HL-60 (cell line): ENCODE measurements around the gene MCF2L2.

ENCODE experiments used
- DNase-seq, 2 experiments: peaks; one replicate each; pipeline ENCODE4 v3.0.0-alpha.2; 2010 to 2020; ENCODE audit warnings: low read depth in 1 of 2, low spot score in 1 of 2
- H3K27ac ChIP-seq: fragments of 250-450 bp; sonication (Bioruptor Pico); replicated peaks from 2 replicates; pipeline ENCODE4 v1.5.1; 2020; ENCODE audit warnings: mild to moderate bottlenecking, moderate library complexity
- H3K27me3 ChIP-seq: fragments of 250-450 bp; sonication (Bioruptor Pico); 2 replicates; pipeline ENCODE4 v1.5.1; 2021; ENCODE audit warnings: mild to moderate bottlenecking, moderate library complexity; ENCODE audit not compliant: insufficient read depth, poor library complexity, severe bottlenecking
- H3K4me3 ChIP-seq: replicated peaks from 2 replicates; pipeline ENCODE4 v1.5.1; 2011; ENCODE audit warnings: mild to moderate bottlenecking, control low read depth, low read length; ENCODE audit not compliant: insufficient read depth
- GABPA ChIP-seq: IDR thresholded peaks from 2 replicates; pipeline ENCODE4 v1.6.1; 2012; ENCODE audit warnings: low read depth
- POLR2AphosphoS5 ChIP-seq: IDR thresholded peaks from 2 replicates; pipeline ENCODE4 v1.6.1; 2012; ENCODE audit warnings: low read depth
- SPI1 ChIP-seq: IDR thresholded peaks from 2 replicates; pipeline ENCODE4 v1.6.1; 2012; ENCODE audit warnings: low read depth, mild to moderate bottlenecking, borderline replicate concordance
- TF ChIP-seq, protein P1 (sequence below): IDR thresholded peaks from one replicate; pipeline ENCODE4 v1.5.1; 2011; ENCODE audit warnings: low read length, control low read depth, inconsistent platforms; ENCODE audit not compliant: insufficient read depth
- TF ChIP-seq, protein P2 (sequence below): IDR thresholded peaks from 2 replicates; pipeline ENCODE4 v1.6.1; 2012; ENCODE audit warnings: low read depth; ENCODE audit not compliant: insufficient replicate concordance

MCF2L2 gene

DNA sequence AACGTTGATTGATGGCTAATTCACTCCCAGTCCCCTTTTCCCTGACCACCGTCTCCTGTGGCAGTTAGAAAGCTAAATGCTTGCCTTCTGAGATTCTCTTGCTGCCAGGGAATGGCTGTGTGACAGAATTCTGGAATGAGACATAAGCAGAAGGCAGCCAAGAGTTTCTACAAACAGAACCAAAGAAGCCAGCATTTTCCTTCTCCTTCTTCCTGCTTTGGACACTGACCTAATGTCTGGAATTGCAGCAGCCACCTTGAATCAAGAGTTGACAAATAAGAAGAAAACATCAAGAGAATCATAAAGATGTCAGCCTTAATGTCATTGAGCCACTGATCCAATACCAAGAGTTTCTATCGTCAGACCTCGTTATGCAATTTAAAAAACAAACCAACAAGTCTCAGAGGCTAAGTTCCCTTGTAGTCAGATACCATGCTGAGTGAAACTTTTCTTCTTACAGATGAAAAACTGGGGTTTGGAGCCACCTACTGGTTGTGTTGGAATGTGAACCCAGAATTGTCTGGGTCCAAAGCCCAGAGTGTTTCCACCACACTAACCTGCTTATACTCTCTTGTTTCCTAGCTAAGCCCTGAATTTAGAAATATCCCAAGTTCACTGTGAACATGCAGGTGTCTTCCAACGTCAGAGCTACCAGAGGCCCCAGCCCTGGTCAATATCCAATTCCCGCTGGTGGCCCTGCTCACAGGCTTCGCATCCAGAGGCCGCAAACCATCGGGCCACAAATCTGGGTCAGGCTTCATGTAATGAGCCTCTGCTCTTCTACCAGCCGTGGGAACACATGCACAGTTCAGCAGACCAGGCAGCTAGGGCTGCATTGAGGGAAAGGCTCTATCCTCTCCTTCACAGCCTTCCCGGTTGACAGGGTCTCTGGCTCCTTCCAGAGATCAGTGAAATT lies 42.5 kb downstream of the MCF2L2 start:
- Histone ChIP-seq H3K27ac (no peak overlapping the region), H3K27me3 (no peaks in the 10 kb centered on the region), H3K4me3 (no peak overlapping the region)
- peak; percentile 61 to 68 for DNase-seq
- TF ChIP-seq POLR2AphosphoS5 = no peak
- TF ChIP-seq, protein P1, sequence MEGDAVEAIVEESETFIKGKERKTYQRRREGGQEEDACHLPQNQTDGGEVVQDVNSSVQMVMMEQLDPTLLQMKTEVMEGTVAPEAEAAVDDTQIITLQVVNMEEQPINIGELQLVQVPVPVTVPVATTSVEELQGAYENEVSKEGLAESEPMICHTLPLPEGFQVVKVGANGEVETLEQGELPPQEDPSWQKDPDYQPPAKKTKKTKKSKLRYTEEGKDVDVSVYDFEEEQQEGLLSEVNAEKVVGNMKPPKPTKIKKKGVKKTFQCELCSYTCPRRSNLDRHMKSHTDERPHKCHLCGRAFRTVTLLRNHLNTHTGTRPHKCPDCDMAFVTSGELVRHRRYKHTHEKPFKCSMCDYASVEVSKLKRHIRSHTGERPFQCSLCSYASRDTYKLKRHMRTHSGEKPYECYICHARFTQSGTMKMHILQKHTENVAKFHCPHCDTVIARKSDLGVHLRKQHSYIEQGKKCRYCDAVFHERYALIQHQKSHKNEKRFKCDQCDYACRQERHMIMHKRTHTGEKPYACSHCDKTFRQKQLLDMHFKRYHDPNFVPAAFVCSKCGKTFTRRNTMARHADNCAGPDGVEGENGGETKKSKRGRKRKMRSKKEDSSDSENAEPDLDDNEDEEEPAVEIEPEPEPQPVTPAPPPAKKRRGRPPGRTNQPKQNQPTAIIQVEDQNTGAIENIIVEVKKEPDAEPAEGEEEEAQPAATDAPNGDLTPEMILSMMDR = peak; percentile 52

DNA sequence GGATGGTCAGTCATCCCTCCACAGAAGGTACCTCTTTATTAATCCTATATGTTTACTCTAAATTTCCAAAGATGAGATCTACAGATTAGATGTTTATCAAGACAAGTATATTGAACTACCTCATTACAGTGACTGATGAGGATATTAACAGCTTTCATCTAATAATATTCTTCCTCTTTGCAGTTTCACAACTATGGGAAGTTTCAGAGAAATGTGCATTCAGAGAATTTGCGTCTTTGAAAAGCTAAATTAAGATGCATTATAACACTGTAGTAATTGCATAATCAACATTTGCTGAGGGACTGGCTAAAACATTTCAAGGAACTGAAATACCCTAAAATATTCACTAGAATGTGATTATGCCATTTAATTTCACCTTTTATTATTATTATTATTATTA lies 46.7 kb downstream of the MCF2L2 start:
- no peak for DNase-seq
- H3K27me3 ChIP-seq = no peaks in the 10 kb centered on the region
- no peak overlapping the region for H3K4me3 ChIP-seq
- no peak overlapping the region for H3K27ac ChIP-seq
- TF ChIP-seq SPI1 (no peak), GABPA (no peak)
- TF ChIP-seq, protein P2, sequence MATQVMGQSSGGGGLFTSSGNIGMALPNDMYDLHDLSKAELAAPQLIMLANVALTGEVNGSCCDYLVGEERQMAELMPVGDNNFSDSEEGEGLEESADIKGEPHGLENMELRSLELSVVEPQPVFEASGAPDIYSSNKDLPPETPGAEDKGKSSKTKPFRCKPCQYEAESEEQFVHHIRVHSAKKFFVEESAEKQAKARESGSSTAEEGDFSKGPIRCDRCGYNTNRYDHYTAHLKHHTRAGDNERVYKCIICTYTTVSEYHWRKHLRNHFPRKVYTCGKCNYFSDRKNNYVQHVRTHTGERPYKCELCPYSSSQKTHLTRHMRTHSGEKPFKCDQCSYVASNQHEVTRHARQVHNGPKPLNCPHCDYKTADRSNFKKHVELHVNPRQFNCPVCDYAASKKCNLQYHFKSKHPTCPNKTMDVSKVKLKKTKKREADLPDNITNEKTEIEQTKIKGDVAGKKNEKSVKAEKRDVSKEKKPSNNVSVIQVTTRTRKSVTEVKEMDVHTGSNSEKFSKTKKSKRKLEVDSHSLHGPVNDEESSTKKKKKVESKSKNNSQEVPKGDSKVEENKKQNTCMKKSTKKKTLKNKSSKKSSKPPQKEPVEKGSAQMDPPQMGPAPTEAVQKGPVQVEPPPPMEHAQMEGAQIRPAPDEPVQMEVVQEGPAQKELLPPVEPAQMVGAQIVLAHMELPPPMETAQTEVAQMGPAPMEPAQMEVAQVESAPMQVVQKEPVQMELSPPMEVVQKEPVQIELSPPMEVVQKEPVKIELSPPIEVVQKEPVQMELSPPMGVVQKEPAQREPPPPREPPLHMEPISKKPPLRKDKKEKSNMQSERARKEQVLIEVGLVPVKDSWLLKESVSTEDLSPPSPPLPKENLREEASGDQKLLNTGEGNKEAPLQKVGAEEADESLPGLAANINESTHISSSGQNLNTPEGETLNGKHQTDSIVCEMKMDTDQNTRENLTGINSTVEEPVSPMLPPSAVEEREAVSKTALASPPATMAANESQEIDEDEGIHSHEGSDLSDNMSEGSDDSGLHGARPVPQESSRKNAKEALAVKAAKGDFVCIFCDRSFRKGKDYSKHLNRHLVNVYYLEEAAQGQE = no peak

DNA sequence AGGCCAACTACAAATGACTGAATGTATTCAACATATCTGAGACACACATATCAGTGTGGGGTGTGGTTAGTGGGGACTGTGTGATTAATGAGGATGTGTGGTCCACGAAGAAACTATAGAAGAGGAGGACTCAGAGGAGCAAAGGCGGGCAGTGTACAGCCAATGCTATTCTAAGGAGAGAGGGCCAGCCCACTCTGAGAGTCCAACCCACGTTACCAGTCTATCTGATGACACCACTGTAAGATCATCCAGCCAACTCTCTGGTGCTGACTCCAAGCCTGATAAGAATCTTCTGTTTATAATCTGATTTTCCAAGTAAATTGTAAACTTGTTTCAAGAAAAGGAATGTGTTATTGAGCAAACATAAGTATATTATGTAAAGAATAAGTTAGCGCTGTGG lies 47.2 kb downstream of the MCF2L2 start:
- Histone ChIP-seq H3K27me3 (no peaks in the 10 kb centered on the region), H3K27ac (no peak overlapping the region), H3K4me3 (no peak overlapping the region)
- DNase-seq = no peak
- TF ChIP-seq SPI1 = no peak
- no peak for TF ChIP-seq GABPA
- TF ChIP-seq, protein P1 = no peak
- TF ChIP-seq POLR2AphosphoS5 = no peak
- TF ChIP-seq, protein P2 = no peak

DNA sequence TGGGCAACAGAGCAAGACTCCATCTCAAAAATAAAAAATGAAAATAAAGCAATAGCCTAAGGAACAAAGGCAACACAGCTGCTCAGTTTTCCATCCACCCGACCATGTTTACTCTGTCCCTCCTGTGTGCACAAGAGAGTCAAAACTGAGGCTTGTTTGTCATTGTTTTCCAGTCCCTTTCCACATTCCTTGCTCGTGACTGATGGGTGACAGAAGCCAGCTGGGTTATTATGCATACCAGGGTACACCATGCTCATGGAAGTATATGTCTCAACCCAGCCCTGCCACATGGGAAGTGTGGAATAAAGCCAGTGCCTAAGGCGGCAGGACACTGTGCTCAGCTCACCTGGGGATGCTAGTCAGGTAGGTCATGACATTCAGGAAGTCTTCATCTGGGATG lies 49.5 kb downstream of the MCF2L2 start:
- TF ChIP-seq SPI1 (no peak), GABPA (no peak), POLR2AphosphoS5 (no peak)
- TF ChIP-seq, protein P1 = no peak
- TF ChIP-seq, protein P2 = no peak
- Histone ChIP-seq H3K27ac (no peak overlapping the region), H3K27me3 (no peaks in the 10 kb centered on the region), H3K4me3 (no peak overlapping the region)
- DNase-seq = no peak
